AG04450 (cell line): ENCODE data around the gene RASD2. TPM values are rescaled to one million over a fixed set of nuclear protein-coding genes. Genes with fewer than 3 reads are reported as not detected.

Experiments
- CTCF ChIA-PET: fragments of 300-600, 350-600 bp; formaldehyde crosslinking; extraction: SDS; loops from one replicate; lab custom pipeline; 2022; ENCODE audit warnings: antibody characterized with exemption, inconsistent platforms; lab: Charles Lee
- POLR2A ChIA-PET: fragments of 350-600 bp; formaldehyde crosslinking; extraction: SDS; loops from one replicate; lab custom pipeline; 2021; ENCODE audit warnings: antibody characterized with exemption, inconsistent platforms; lab: Yijun Ruan, JAX
- DNase-seq: peaks from one replicate; pipeline ENCODE4 v3.0.0-alpha.2; 2011; ENCODE audit warnings: low read depth, low spot score
- H3K27ac ChIP-seq: one replicate; pipeline ENCODE4 v1.5.1; 2012; ENCODE audit warnings: low read depth, low read length, control low read depth
- H3K27me3 ChIP-seq: one replicate; pipeline ENCODE4 v1.6.0; 2012; ENCODE audit warnings: low read length; ENCODE audit not compliant: control insufficient read depth, insufficient read depth
- H3K4me3 ChIP-seq: 2 replicates; pipeline ENCODE4 v1.5.1; 2011; ENCODE audit warnings: mild to moderate bottlenecking, low read depth, low read length, control low read depth
- H3K9me3 ChIP-seq: 2 replicates; pipeline ENCODE4 v1.5.1; 2012; ENCODE audit warnings: low read length; ENCODE audit not compliant: control insufficient read depth, insufficient read depth
- polyA plus RNA-seq: library from polyadenylated mRNA; depleted of rRNA; stranded (reverse); fragments of >200 nt; gene quantifications from 2 replicates; pipeline ENCODE4 v1.2.3, GENCODE V29; 2011
- TF ChIP-seq, protein P1 (sequence below): IDR thresholded peaks from 2 replicates; pipeline ENCODE4 v1.5.1; 2011; ENCODE audit warnings: low read depth, low read length, control low read depth, inconsistent platforms

The RASD2 gene
- polyA plus RNA-seq, 1 experiment = 0.14 TPM

DNA sequence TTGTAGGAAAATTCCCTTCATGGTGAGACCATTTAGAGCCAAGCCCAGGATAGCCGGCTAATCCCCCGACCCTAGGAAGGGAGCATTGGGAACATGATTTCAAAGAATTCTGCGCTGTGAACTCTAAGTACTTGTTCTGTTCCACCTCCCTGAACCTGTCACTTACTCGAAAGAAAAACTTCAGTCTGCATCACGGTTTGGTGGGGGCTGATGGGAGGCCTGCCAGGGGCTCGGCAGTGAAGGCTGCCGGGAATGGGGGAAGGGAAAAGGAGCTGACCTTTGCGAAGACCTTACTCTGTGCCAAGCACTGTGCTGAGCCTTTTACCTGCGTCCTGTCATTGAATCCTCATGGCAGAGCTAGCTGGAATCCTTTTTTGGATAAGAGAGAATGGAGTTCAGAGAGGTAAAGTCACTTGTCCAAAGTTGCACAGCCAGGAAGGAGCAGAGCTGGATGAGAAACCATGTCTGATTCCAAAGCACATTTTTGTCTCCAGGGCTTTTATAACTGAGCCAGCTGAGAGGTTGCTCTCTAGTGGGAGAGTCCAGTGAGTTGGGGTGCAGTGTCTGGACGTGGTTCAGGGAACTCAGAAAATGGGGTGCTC lies 15.4 kb downstream of the RASD2 start:
- H3K9me3 ChIP-seq = peaks cover 6% of the 10 kb centered on the region
- ChIA-PET CTCF (no interaction called here), POLR2A (no interaction called here)

DNA sequence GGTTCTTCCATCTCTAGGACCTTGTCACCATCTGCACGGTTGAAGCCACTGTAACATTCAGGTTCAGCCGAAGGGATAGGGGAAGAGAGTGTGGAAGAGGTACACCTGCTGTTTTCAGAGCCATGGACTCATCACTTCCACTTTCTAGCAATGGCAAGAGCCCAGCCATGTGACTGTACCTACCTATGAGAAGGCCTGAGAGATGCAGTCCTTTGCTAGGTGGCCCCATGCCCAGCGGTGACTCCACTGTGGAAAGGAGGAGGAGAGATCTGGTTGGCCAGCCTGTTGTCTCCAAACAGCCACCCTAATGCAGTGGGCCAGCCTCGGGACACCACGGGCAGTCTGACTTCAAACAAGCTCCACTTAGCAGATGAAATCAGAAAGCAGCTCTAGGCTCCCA lies 16.0 kb downstream of the RASD2 start:
- no peak for DNase-seq
- ChIA-PET POLR2A (no interaction called here), CTCF (no interaction called here)
- peaks cover 6% of the 10 kb centered on the region for H3K9me3 ChIP-seq
- no peak overlapping the region for H3K4me3 ChIP-seq
- peaks cover 3% of the 10 kb centered on the region for H3K27me3 ChIP-seq
- H3K27ac ChIP-seq = no peak overlapping the region
- TF ChIP-seq, protein P1, sequence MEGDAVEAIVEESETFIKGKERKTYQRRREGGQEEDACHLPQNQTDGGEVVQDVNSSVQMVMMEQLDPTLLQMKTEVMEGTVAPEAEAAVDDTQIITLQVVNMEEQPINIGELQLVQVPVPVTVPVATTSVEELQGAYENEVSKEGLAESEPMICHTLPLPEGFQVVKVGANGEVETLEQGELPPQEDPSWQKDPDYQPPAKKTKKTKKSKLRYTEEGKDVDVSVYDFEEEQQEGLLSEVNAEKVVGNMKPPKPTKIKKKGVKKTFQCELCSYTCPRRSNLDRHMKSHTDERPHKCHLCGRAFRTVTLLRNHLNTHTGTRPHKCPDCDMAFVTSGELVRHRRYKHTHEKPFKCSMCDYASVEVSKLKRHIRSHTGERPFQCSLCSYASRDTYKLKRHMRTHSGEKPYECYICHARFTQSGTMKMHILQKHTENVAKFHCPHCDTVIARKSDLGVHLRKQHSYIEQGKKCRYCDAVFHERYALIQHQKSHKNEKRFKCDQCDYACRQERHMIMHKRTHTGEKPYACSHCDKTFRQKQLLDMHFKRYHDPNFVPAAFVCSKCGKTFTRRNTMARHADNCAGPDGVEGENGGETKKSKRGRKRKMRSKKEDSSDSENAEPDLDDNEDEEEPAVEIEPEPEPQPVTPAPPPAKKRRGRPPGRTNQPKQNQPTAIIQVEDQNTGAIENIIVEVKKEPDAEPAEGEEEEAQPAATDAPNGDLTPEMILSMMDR = no peak

More for the DNA sequence above, 15.4 kb downstream of the RASD2 start:
- peak overlapping the region; percentile 11 for H3K27ac ChIP-seq
- TF ChIP-seq, protein P1 = no peak
- H3K4me3 ChIP-seq = no peak overlapping the region
- no peak for DNase-seq
- peaks cover 3% of the 10 kb centered on the region for H3K27me3 ChIP-seq

DNA sequence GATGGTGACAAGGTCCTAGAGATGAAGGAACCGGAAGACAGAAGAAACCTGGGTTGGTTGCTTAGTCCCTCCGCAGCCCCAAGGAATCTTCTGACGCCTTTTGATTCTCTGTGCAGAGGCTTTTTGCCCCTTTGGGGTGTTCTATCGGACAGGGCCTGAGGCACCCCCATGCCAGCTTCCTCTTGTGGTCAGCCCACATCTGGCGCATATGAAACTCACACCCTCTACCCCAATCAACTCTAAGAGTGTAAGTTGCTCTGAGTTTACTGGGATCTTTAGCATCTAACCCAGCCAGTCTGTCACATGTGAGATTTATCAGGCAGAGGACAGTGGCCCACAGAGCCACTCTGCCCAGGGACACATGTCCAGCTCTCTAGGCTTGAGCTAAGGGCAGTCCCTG lies 17.4 kb downstream of the RASD2 start:
- H3K9me3 ChIP-seq = peaks cover 6% of the 10 kb centered on the region; the same call in 1 of the 2 replicates
- H3K27ac ChIP-seq = no peak overlapping the region
- CTCF ChIA-PET = no interaction called here
- TF ChIP-seq, protein P1 = no peak
- no peak overlapping the region for H3K4me3 ChIP-seq
- POLR2A ChIA-PET = no interaction called here
- no peak for DNase-seq
- peaks cover 3% of the 10 kb centered on the region for H3K27me3 ChIP-seq

DNA sequence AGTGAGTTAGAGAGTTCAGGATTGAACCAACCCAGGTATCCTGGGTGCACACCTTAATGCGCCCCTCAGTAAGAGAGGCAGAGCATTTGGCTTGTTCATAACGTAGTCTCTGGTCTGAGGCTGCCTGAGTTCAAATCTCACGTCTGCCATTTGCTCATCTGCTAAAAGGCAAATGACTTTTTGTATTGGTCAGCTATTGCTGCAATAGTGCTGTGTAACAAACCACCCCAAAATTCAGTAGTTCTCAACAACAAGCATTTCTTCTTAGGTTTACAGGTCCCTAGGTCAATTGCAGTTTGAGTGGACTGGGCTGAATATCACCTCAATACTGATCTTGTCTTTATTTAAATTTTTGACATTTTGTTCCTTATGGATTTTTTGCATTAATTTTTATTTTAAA lies 18.1 kb downstream of the RASD2 start:
- TF ChIP-seq, protein P1 = no peak
- DNase-seq = no peak
- H3K27ac ChIP-seq = no peak overlapping the region

DNA sequence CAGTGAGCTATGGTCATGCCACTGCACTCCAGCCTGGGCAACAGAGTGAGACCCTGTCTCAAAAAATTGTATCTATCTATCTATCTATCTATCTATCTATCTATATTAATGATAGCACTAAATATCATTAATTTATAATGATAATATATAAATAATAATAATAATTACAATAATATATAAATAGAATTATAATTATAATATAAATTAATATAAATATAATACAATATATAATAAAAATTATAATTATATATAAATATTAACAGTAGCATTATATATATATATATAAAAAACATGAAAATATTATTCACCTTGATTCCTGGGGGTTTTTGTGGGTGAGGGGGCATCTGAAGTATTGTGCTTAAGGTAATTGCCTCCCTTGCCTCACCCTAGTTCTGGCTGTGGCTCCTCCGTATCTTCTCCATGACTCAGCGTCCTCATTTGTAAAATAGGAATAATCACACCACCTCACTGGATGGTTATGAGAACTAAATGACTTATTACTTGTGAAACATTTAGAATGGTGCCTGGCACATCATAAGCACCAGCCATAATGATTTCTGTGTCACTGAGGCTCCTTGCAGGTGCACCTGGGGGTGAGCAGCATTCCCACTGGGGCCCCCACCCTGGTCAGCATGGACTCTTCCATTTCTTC lies 18.8 kb downstream of the RASD2 start:
- Histone ChIP-seq H3K4me3 (no peak overlapping the region), H3K27me3 (peaks cover 3% of the 10 kb centered on the region), H3K9me3 (peaks cover 6% of the 10 kb centered on the region; the same call in 1 of the 2 replicates), H3K27ac (no peak overlapping the region)
- POLR2A ChIA-PET = no interaction called here
- TF ChIP-seq, protein P1 = no peak
- CTCF ChIA-PET = no interaction called here
- no peak for DNase-seq

More for the DNA sequence above, 18.1 kb downstream of the RASD2 start:
- Histone ChIP-seq H3K9me3 (peaks cover 6% of the 10 kb centered on the region; the same call in 1 of the 2 replicates), H3K27me3 (peaks cover 3% of the 10 kb centered on the region), H3K4me3 (no peak overlapping the region)
- CTCF ChIA-PET = no interaction called here
- POLR2A ChIA-PET = no interaction called here
